ENCODE data around the gene CNEP1R1. TPM values are rescaled to one million over a fixed set of nuclear protein-coding genes. Genes with fewer than 3 reads are reported as not detected.

CNEP1R1 gene
- total and polyA plus RNA-seq, 2 donors (not counting 1 experiment from before 2014, with no cell fraction given) = 32.5 to 37.3 TPM

DNA sequence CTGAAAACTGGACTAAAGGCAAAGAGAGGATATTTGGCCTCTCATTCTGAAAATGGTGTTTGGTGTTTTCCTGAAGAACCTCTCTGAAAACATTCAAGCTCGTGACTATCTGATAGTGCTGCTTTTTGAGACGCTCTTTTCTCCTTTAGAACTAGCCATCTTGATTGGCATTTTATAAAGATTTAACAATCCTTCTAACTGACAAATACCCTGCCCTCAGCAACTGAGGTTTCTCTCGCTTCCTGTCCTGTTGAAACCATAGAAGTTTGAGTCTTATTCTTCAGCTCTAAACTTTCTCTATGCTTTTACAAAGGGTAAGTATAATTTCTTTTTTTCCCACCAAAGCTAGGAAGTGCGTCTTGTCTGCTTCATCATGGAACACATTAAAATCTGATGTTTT lies 13.3 kb downstream of the CNEP1R1 start:
- Histone ChIP-seq H2AFZ (ENCODE audit: low read length) (no peak overlapping the region), H4K20me1 (ENCODE audit: control insufficient read depth, extremely low read depth, insufficient read depth, low read length) (no peaks in the 10 kb centered on the region), H3K4me1 (ENCODE audit: control insufficient read depth, extremely low read depth, insufficient read depth, low read length) (no peaks in the 10 kb centered on the region), H3K4me3 (replicated peaks in 1 of 4; ENCODE audit: control extremely low read depth in 1 of 4, insufficient read depth in 1 of 4, low read depth in 3 of 4, low read length in 4 of 4) (no peak overlapping the region), H3K27ac (ENCODE audit: insufficient read depth, low read length) (no peak overlapping the region), H3K9ac (ENCODE audit: insufficient read depth, low read length) (no peak overlapping the region), H3K79me2 (ENCODE audit: control insufficient read depth, insufficient read depth, low read length) (no peaks in the 10 kb centered on the region), H3K36me3 (ENCODE audit: control insufficient read depth, insufficient read depth, low read length) (no peaks in the 10 kb centered on the region), H3K9me3 (ENCODE audit: control insufficient read depth, insufficient read depth, low read depth, low read length) (no peaks in the 10 kb centered on the region), H3K27me3 (ENCODE audit: control insufficient read depth, insufficient read depth, low read length) (no peaks in the 10 kb centered on the region), H3K4me2 (ENCODE audit: extremely low read depth, insufficient read depth, low read length) (no peak overlapping the region)
- TF ChIP-seq, protein P1, sequence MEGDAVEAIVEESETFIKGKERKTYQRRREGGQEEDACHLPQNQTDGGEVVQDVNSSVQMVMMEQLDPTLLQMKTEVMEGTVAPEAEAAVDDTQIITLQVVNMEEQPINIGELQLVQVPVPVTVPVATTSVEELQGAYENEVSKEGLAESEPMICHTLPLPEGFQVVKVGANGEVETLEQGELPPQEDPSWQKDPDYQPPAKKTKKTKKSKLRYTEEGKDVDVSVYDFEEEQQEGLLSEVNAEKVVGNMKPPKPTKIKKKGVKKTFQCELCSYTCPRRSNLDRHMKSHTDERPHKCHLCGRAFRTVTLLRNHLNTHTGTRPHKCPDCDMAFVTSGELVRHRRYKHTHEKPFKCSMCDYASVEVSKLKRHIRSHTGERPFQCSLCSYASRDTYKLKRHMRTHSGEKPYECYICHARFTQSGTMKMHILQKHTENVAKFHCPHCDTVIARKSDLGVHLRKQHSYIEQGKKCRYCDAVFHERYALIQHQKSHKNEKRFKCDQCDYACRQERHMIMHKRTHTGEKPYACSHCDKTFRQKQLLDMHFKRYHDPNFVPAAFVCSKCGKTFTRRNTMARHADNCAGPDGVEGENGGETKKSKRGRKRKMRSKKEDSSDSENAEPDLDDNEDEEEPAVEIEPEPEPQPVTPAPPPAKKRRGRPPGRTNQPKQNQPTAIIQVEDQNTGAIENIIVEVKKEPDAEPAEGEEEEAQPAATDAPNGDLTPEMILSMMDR (conservative IDR thresholded peaks at IDR 0.05 in 1 of 2, IDR thresholded peaks at IDR 0.05 in 1 of 2; ENCODE audit: low read depth in 1 of 2, low read length in 2 of 2) = no peak
- TF ChIP-seq EZH2 (IDR thresholded peaks at IDR 0.05; ENCODE audit: low read length, missing control alignments) = no peak
- DNase-seq (ENCODE audit: low read depth in 2 of 2) = no peak

DNA sequence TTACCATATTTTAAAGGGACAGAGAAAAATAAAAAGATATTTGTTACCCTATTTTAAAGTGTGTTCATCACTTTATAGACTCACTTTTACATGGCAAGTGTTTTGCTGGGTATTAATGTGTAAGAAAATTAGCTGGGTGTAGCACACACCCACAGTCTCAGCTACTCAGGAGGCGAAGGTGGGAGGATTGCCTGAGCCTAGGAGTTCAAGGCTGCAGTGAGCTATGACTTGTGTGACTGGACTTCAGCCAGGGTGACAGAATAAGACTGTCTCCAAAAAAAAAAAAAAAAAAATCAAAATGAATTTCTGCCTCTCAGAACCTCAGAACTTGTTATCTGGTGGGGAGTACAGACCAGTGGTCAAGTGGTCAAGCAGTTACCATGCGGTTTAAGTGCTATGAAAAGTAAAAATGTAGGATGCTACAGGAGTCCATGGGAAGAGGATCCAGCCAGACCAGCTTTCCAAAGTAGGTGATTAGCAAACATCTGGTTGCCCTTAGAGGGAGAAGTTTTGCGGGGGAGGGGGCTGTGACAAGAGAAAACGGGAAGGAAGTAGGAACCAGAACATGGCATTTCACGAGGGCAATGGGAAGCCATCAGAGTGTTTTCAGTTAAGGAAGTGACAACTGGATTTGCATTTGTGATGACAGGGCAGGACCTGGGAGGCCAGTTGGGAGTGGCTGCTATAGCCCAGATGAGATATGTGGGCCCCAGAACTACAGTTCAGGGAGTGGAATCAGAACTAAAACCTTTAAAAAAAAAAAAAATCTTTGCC lies 13.9 kb downstream of the CNEP1R1 start:
- H3K4me1 ChIP-seq (ENCODE audit: control insufficient read depth, extremely low read depth, insufficient read depth, low read length) = no peaks in the 10 kb centered on the region
- TF ChIP-seq, protein P1 (conservative IDR thresholded peaks at IDR 0.05 in 1 of 2, IDR thresholded peaks at IDR 0.05 in 1 of 2; ENCODE audit: low read depth in 1 of 2, low read length in 2 of 2) = no peak
- no peak for TF ChIP-seq EZH2 (IDR thresholded peaks at IDR 0.05; ENCODE audit: low read length, missing control alignments)
- no peak overlapping the region for H3K27ac ChIP-seq (ENCODE audit: insufficient read depth, low read length)
- H3K9ac ChIP-seq (ENCODE audit: insufficient read depth, low read length) = no peak overlapping the region
- no peak for DNase-seq (ENCODE audit: low read depth in 2 of 2)
- H3K27me3 ChIP-seq (ENCODE audit: control insufficient read depth, insufficient read depth, low read length) = peaks cover 4% of the 10 kb centered on the region
- no peaks in the 10 kb centered on the region for H3K9me3 ChIP-seq (ENCODE audit: control insufficient read depth, insufficient read depth, low read depth, low read length)
- H3K4me2 ChIP-seq (ENCODE audit: extremely low read depth, insufficient read depth, low read length) = no peak overlapping the region
- no peak overlapping the region for H3K4me3 ChIP-seq (replicated peaks in 1 of 4; ENCODE audit: control extremely low read depth in 1 of 4, insufficient read depth in 1 of 4, low read depth in 3 of 4, low read length in 4 of 4)
- no peaks in the 10 kb centered on the region for H3K36me3 ChIP-seq (ENCODE audit: control insufficient read depth, insufficient read depth, low read length)
- H3K79me2 ChIP-seq (ENCODE audit: control insufficient read depth, insufficient read depth, low read length) = no peaks in the 10 kb centered on the region
- H4K20me1 ChIP-seq (ENCODE audit: control insufficient read depth, extremely low read depth, insufficient read depth, low read length) = no peaks in the 10 kb centered on the region
- no peak overlapping the region for H2AFZ ChIP-seq (ENCODE audit: low read length)

DNA sequence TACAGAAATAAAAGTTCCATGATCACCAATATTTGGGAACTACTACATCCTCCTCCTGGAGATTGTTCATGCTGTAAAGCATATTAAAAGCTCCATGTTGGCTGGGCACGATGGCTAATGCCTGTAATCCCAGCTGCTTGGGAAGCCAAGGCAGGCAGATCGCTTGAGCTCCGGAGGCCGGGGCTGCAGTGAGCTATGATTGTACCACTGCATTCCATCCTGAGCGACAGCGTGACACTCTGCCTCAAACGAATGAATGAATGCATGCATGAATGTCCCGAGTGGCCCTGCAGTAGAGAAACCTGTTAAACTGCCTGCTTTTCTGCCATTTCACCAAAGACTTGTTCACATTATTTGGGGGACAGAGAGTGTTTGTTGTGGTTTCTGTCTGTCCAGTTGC lies 15.0 kb downstream of the CNEP1R1 start:
- no peak for DNase-seq (ENCODE audit: low read depth in 2 of 2)
- no peak overlapping the region for H3K9ac ChIP-seq (ENCODE audit: insufficient read depth, low read length)
- H3K4me3 ChIP-seq (replicated peaks in 1 of 4; ENCODE audit: control extremely low read depth in 1 of 4, insufficient read depth in 1 of 4, low read depth in 3 of 4, low read length in 4 of 4) = no peak overlapping the region
- no peak overlapping the region for H2AFZ ChIP-seq (ENCODE audit: low read length)
- peaks cover 4% of the 10 kb centered on the region for H3K27me3 ChIP-seq (ENCODE audit: control insufficient read depth, insufficient read depth, low read length)
- H4K20me1 ChIP-seq (ENCODE audit: control insufficient read depth, extremely low read depth, insufficient read depth, low read length) = no peaks in the 10 kb centered on the region
- H3K4me1 ChIP-seq (ENCODE audit: control insufficient read depth, extremely low read depth, insufficient read depth, low read length) = no peaks in the 10 kb centered on the region
- TF ChIP-seq, protein P1 (conservative IDR thresholded peaks at IDR 0.05 in 1 of 2, IDR thresholded peaks at IDR 0.05 in 1 of 2; ENCODE audit: low read depth in 1 of 2, low read length in 2 of 2) = no peak
- no peak for TF ChIP-seq EZH2 (IDR thresholded peaks at IDR 0.05; ENCODE audit: low read length, missing control alignments)
- no peak overlapping the region for H3K27ac ChIP-seq (ENCODE audit: insufficient read depth, low read length)
- H3K36me3 ChIP-seq (ENCODE audit: control insufficient read depth, insufficient read depth, low read length) = no peaks in the 10 kb centered on the region
- H3K9me3 ChIP-seq (ENCODE audit: control insufficient read depth, insufficient read depth, low read depth, low read length) = no peaks in the 10 kb centered on the region
- no peak overlapping the region for H3K4me2 ChIP-seq (ENCODE audit: extremely low read depth, insufficient read depth, low read length)
- H3K79me2 ChIP-seq (ENCODE audit: control insufficient read depth, insufficient read depth, low read length) = no peaks in the 10 kb centered on the region

Data from fibroblast of lung (primary cell).